DOHH2 (cell line): ENCODE results near the gene NOL4L.

ENCODE experiments used
- H3F3A ChIP-seq: fragments of 200-600 bp; sonication (generic), shearing (Covaris generic); 2 replicates; pipeline ENCODE4 v1.6.0; 2016; ENCODE audit warnings: antibody characterized with exemption, mild to moderate bottlenecking; ENCODE audit not compliant: control insufficient read depth, insufficient read depth
- H3K27ac ChIP-seq: fragments of 200-600 bp; sonication (generic); 2 replicates; pipeline ENCODE4 v1.5.1; 2014; ENCODE audit warnings: low read depth, mild to moderate bottlenecking, low read length, moderate library complexity
- H3K27me3 ChIP-seq: fragments of 200-600 bp; sonication (generic); 2 replicates; pipeline ENCODE4 v1.6.1; 2014; ENCODE audit warnings: mild to moderate bottlenecking, low read length, mixed read lengths; ENCODE audit not compliant: control insufficient read depth
- H3K36me3 ChIP-seq: fragments of 200-600 bp; sonication (generic); 2 replicates; pipeline ENCODE4 v1.6.1; 2014; ENCODE audit warnings: mild to moderate bottlenecking, low read length, moderate library complexity, mixed read lengths; ENCODE audit not compliant: control insufficient read depth
- H3K4me1 ChIP-seq: fragments of 200-600 bp; sonication (generic); 2 replicates; pipeline ENCODE4 v1.6.1; 2014; ENCODE audit warnings: mild to moderate bottlenecking, low read length, mixed read lengths; ENCODE audit not compliant: control insufficient read depth
- H3K4me2 ChIP-seq: fragments of 200-600 bp; sonication (generic); 2 replicates; pipeline ENCODE4 v1.6.0; 2014; ENCODE audit warnings: mild to moderate bottlenecking, low read length, moderate library complexity
- H3K4me3 ChIP-seq: fragments of 200-600 bp; sonication (generic); 2 replicates; pipeline ENCODE4 v1.5.1; 2014; ENCODE audit warnings: mild to moderate bottlenecking, low read length, mixed read lengths
- H3K79me2 ChIP-seq: fragments of 200-600 bp; sonication (generic); 2 replicates; pipeline ENCODE4 v1.6.1; 2014; ENCODE audit warnings: mild to moderate bottlenecking, low read length, mixed read lengths; ENCODE audit not compliant: control insufficient read depth
- H3K9me2 ChIP-seq: fragments of 200-600 bp; sonication (generic); replicated peaks from 2 replicates; pipeline ENCODE4 v1.6.1; 2014; ENCODE audit warnings: mild to moderate bottlenecking, low read length, mixed read lengths; ENCODE audit not compliant: control insufficient read depth
- H3K9me3 ChIP-seq: fragments of 200-600 bp; sonication (generic); 2 replicates; pipeline ENCODE4 v1.6.1; 2014; ENCODE audit warnings: antibody characterized with exemption, low read length, mixed read lengths; ENCODE audit not compliant: control insufficient read depth, insufficient read depth
- H4K20me1 ChIP-seq: fragments of 200-600 bp; sonication (generic); 2 replicates; pipeline ENCODE4 v1.6.0; 2014; ENCODE audit warnings: low read depth, mild to moderate bottlenecking, antibody characterized with exemption, low read length, moderate library complexity; ENCODE audit not compliant: control insufficient read depth, insufficient read depth
- EZH2phosphoT487 ChIP-seq: fragments of 200-600 bp; sonication (generic); IDR thresholded peaks from 2 replicates; pipeline ENCODE4 v1.6.1; 2017; ENCODE audit warnings: borderline replicate concordance, mild to moderate bottlenecking, antibody characterized with exemption, low read length, moderate library complexity, mixed read lengths
- TF ChIP-seq, protein P1 (sequence below): fragments of 200-600 bp; sonication (generic); IDR thresholded peaks from one replicate; pipeline ENCODE4 v1.5.1; 2014; ENCODE audit warnings: antibody characterized with exemption, mild to moderate bottlenecking, low read depth, low read length; ENCODE audit not compliant: poor library complexity, severe bottlenecking

Gene NOL4L

DNA sequence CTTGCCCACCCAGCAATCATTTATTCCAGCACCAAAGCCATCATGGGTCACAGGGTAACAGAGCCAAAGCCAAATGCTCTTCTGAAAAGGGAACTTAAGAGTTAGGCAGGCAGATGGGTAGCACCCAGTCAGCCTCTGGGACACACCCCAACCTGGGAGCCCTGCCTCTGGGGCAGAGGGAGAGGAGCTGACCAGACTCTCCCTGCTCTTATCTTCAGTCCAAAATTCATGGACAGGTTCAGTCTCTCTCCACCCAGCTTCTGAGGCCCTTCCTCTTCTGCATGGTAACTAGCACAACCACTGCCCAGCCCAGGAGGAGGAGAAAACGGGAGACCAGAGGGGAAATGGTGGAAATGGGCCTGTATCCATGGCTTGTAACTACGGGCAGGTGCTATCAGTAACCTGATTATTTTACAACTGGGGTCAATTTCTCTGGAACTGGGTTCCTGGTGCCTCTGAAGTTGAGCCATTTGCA lies 105.4 kb downstream of the NOL4L start:
- Histone ChIP-seq H4K20me1 (no peaks in the 10 kb centered on the region; the same call in 1 of the 2 replicates), H3K27me3 (peaks cover 8% of the 10 kb centered on the region), H3K9me2 (no peaks in the 10 kb centered on the region), H3K36me3 (no peaks in the 10 kb centered on the region), H3K4me2 (no peak overlapping the region), H3K4me3 (no peak overlapping the region), H3F3A (peaks cover 4% of the 10 kb centered on the region; the same call in 1 of the 2 replicates), H3K79me2 (no peaks in the 10 kb centered on the region), H3K4me1 (peaks cover 22% of the 10 kb centered on the region), H3K27ac (no peak overlapping the region), H3K9me3 (no peaks in the 10 kb centered on the region)
- TF ChIP-seq EZH2phosphoT487, result no peak
- TF ChIP-seq, protein P1, sequence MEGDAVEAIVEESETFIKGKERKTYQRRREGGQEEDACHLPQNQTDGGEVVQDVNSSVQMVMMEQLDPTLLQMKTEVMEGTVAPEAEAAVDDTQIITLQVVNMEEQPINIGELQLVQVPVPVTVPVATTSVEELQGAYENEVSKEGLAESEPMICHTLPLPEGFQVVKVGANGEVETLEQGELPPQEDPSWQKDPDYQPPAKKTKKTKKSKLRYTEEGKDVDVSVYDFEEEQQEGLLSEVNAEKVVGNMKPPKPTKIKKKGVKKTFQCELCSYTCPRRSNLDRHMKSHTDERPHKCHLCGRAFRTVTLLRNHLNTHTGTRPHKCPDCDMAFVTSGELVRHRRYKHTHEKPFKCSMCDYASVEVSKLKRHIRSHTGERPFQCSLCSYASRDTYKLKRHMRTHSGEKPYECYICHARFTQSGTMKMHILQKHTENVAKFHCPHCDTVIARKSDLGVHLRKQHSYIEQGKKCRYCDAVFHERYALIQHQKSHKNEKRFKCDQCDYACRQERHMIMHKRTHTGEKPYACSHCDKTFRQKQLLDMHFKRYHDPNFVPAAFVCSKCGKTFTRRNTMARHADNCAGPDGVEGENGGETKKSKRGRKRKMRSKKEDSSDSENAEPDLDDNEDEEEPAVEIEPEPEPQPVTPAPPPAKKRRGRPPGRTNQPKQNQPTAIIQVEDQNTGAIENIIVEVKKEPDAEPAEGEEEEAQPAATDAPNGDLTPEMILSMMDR, result no peak

DNA sequence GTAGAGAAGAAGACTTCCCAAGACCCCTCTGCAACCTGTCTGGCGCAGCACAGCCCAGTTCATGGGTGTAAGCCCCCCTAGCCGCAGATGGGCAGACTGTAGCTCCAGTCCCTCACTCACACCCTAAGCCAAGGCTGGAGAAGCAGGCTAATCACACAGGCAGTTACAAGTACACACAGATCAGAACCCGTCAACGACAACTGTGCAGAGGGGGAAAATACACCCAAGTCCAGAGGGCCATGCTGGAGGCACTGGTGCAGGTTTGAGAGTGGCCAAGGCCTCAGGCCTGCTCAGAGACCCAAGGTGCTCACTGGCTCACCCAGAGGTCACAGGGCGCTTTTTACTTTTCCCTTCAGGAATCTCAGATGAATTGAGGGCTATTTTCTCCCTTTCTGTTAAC lies 106.1 kb downstream of the NOL4L start:
- Histone ChIP-seq H3F3A (peaks cover 4% of the 10 kb centered on the region; the same call in 1 of the 2 replicates), H3K9me2 (no peaks in the 10 kb centered on the region), H3K79me2 (no peaks in the 10 kb centered on the region), H3K4me3 (no peak overlapping the region), H3K9me3 (no peaks in the 10 kb centered on the region), H3K27ac (no peak overlapping the region), H4K20me1 (no peaks in the 10 kb centered on the region; the same call in 1 of the 2 replicates), H3K27me3 (peaks cover 8% of the 10 kb centered on the region), H3K4me1 (peaks cover 19% of the 10 kb centered on the region), H3K36me3 (no peaks in the 10 kb centered on the region), H3K4me2 (no peak overlapping the region)
- TF ChIP-seq, protein P1, result no peak
- no peak for TF ChIP-seq EZH2phosphoT487

DNA sequence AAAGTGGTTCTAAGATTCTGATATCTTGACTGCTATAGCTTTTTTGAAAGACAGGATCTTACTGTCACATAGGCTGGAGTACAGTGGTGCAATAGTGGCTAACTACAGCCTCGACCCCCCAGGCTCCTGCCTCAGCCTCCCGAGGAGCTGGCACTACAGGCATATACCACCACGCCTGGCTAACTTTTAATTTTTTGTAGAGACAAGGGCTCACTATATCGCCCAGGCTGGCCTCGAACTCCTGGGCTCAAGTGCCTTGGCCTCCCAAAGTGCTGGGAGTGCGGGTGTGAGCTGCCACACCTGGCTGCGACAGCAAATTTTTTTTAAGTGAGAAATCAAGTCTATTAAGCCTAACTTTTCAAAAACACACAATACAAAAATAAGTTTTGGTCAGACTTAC lies 106.6 kb downstream of the NOL4L start:
- Histone ChIP-seq H3K4me2 (no peak overlapping the region), H3K9me2 (no peaks in the 10 kb centered on the region), H3K79me2 (no peaks in the 10 kb centered on the region), H3K4me3 (no peak overlapping the region), H3F3A (peaks cover 4% of the 10 kb centered on the region; the same call in 1 of the 2 replicates), H3K36me3 (no peaks in the 10 kb centered on the region), H3K9me3 (no peaks in the 10 kb centered on the region), H3K27ac (no peak overlapping the region), H4K20me1 (no peaks in the 10 kb centered on the region; the same call in 1 of the 2 replicates), H3K4me1 (peaks cover 19% of the 10 kb centered on the region), H3K27me3 (peaks cover 8% of the 10 kb centered on the region)
- TF ChIP-seq, protein P1, result no peak
